ENCODE measurements around the gene WAPL. TPM values are rescaled to one million over a fixed set of nuclear protein-coding genes. Genes with fewer than 3 reads are reported as not detected.
"Not testable (repeated sequence)": the region's sequence is repeated elsewhere in the genome, so short reads cannot be mapped to it uniquely, and the experiment has no call there.

The WAPL gene
- total RNA-seq, 3 donors from 2014 or later, result 32.9 to 37.2 (median 34.0) TPM

DNA sequence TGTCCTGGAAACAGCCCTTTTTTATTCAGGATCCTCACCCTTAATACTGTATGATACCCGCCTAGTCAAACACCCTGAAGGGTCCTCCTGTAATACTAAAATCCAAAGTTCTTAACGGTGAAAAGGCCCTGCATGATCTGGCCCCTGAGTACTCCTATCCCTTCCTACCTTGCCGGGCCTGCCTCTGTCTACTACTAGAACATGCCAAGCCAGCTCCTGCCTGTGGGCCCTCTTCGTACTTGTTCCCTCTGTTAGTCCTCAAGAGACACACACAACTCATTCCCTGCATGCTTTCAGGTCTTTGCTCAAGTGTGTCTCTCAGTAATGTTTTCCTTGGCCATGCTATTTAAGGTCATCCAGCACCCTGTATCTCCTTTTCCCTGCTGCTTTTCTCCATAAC, 5.0 kb upstream of the WAPL start:
- intact Hi-C loops (cut with DNase I, micrococcal nuclease), result no loop called here
- Histone ChIP-seq H3K9me3 (no peaks in the 10 kb centered on the region), H3K36me3 (ENCODE audit: low read depth) (no peaks in the 10 kb centered on the region), H3K4me1 (ENCODE audit: low read depth) (peaks cover 13% of the 10 kb centered on the region), H3K4me3 (no peak overlapping the region)
- TF ChIP-seq, protein P1, sequence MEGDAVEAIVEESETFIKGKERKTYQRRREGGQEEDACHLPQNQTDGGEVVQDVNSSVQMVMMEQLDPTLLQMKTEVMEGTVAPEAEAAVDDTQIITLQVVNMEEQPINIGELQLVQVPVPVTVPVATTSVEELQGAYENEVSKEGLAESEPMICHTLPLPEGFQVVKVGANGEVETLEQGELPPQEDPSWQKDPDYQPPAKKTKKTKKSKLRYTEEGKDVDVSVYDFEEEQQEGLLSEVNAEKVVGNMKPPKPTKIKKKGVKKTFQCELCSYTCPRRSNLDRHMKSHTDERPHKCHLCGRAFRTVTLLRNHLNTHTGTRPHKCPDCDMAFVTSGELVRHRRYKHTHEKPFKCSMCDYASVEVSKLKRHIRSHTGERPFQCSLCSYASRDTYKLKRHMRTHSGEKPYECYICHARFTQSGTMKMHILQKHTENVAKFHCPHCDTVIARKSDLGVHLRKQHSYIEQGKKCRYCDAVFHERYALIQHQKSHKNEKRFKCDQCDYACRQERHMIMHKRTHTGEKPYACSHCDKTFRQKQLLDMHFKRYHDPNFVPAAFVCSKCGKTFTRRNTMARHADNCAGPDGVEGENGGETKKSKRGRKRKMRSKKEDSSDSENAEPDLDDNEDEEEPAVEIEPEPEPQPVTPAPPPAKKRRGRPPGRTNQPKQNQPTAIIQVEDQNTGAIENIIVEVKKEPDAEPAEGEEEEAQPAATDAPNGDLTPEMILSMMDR (IDR thresholded peaks at IDR 0.05), result no peak
- DNase-seq, result no peak
- no peak for ATAC-seq

DNA sequence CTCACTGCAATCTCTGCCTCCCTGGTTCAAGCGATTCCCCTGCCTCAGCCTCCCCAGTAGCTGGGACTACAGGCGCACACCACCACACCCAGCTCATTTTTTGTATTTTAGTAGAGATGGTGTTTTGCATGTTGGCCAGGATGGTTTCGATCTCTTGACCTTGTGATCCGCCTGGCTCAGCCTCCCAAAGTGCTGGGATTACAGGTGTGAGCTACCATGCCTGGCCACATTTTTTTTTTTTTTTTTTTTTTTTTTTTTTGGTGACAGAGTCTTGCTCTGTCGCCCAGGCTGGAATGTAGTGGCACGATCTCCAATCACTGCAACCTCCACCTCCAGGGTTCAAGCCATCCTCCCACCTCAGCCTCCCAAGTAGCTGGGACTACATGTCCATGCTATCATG, 4.1 kb upstream of the WAPL start:
- peaks cover 13% of the 10 kb centered on the region for H3K4me1 ChIP-seq (ENCODE audit: low read depth)
- ATAC-seq; H3K36me3 ChIP-seq (ENCODE audit: low read depth); H3K9me3 ChIP-seq; intact Hi-C loops (cut with DNase I, micrococcal nuclease); DNase-seq; H3K4me3 ChIP-seq: not testable (repeated sequence)

DNA sequence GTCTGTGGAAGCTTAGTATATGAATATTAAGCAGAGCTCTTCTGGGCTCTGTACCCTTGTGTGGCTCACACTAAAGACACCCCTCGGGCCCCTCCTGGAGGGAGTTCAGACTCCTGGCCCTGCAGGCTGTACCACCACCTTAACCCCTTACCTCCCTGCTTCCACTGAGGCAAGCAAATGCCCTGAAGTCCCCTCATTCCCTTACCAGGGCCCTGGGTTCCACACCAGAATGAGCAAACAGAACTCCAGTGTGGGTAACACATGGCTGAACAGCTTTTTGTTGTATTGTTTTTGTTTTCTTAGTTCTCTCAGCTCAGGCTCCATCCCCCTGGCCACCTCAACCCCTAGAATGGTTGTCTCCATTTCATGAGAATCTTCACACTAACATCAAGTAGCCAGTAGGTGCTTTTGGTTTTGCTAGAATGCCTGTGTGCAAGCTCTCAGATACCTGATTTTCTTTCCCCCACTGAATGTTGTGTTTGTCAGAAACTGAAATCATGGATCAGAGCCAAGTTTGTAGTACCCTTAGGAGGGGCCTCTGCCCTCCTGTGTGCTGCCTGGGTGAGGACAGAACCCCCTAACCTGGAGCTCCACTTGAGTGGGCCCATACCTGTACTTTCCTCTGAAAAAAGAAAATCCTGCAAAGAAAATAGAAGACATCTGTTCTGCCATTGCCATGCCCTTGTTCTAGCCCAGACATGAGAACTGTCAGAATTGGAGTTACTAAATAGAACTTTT, 2.8 kb upstream of the WAPL start:
- Histone ChIP-seq H3K9me3 (no peaks in the 10 kb centered on the region), H3K36me3 (ENCODE audit: low read depth) (no peaks in the 10 kb centered on the region), H3K4me1 (ENCODE audit: low read depth) (peaks cover 24% of the 10 kb centered on the region), H3K4me3 (no peak overlapping the region)
- intact Hi-C loops (cut with DNase I, micrococcal nuclease), result no loop called here
- ATAC-seq (no peak), DNase-seq (no peak)
- TF ChIP-seq, protein P1 (IDR thresholded peaks at IDR 0.05), result no peak

DNA sequence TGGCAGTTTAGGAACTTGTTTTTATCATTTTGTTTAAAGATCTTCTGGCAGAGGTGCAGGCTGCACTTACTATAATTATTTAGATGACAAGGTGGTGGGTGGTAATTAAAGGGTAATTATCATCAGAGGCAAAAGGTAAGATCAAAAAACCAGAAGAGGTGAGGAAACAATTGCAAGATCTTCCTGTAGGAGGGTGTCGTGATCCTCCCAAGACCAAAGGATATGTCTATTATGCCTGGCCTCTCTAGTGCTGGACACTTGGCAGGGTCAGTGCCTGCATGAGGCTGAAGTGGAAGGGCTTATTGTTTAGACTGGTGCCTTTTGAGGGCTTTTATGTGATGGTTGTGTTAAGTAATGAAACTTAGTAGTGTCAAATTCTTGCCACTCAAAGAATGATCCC, 1.8 kb upstream of the WAPL start:
- ATAC-seq (no peak), DNase-seq (no peak)
- no peak overlapping the region for H3K4me3 ChIP-seq
- no peaks in the 10 kb centered on the region for H3K9me3 ChIP-seq
- H3K4me1 ChIP-seq (ENCODE audit: low read depth), result peaks cover 33% of the 10 kb centered on the region
- intact Hi-C loops (cut with DNase I, micrococcal nuclease), result no loop called here
- TF ChIP-seq, protein P1 (IDR thresholded peaks at IDR 0.05), result no peak
- H3K36me3 ChIP-seq (ENCODE audit: low read depth), result no peaks in the 10 kb centered on the region

DNA sequence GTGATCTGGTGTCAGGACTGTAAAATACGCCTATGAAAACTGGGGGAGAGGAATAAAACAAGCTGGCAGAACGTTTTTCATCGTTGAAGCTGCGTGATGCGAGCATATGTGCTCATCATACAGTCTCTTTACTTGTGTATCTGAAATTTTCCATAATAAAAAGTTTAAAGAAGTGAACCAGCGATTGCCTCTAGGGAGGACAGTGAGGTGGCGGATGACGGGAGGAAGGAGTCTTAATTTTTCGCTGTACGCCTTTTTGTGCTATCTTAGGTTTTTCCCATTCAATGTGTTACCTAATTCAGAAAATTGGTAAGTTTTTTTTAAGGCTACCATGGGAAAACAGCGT, 891 bp upstream of the WAPL start:
- no peak for ATAC-seq
- Histone ChIP-seq H3K4me1 (ENCODE audit: low read depth) (peaks cover 34% of the 10 kb centered on the region), H3K9me3 (no peaks in the 10 kb centered on the region), H3K36me3 (ENCODE audit: low read depth) (no peaks in the 10 kb centered on the region), H3K4me3 (peak overlapping the region; percentile 99)
- TF ChIP-seq, protein P1 (IDR thresholded peaks at IDR 0.05), result no peak
- no peak for DNase-seq
- intact Hi-C loops (cut with DNase I, micrococcal nuclease), result no loop called here

DNA sequence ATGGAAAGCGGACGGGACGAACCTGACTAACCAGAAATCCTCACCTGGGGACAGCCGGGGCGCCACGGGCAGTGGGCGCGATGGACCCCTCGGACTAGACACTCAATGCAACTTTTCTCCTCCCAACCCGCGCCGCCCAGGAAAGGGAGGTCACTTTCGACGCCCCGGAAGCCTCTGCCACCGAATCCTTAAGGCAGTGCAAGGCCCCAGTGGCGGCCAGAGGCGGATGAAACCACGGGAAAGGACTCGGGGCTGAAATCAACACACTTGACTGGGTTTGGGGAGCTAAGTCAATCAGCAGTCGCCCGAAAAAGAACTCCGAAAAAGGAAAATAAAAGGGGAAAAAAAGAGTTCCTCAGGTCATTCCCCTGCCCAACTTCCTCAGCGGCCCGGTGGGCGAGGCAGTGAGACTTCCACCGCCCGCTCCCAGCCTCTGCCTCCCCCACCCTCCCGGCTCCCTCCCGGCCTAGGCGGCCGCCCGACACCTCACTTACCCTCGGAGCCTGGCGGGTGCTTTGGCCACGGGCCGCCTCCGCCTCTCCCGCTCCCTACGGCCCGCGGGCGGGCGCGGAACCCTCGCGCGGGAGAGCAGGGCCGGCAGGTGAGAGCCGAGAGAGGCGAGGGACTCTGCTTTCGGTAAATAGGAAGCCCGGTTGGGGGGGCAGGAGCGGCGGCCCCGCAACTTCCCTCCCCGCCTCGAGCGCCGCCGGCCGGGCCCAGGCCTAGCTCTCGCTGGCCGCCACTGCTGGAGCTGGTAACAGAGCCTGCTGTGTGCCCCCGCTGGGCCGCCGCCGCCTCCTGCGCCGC, 518 bp downstream of the WAPL start:
- peak; percentile 58 for ATAC-seq
- Histone ChIP-seq H3K4me3 (peak overlapping the region; percentile 99), H3K36me3 (ENCODE audit: low read depth) (no peaks in the 10 kb centered on the region), H3K4me1 (ENCODE audit: low read depth) (peaks cover 34% of the 10 kb centered on the region), H3K9me3 (no peaks in the 10 kb centered on the region)
- TF ChIP-seq, protein P1 (IDR thresholded peaks at IDR 0.05), result no peak
- intact Hi-C loops (cut with DNase I, micrococcal nuclease), result no loop called here
- peak; percentile 74 to 80 (median 78) for DNase-seq

Data from mucosa of descending colon (tissue), 3 donors.